ENCODE data around the gene CLSTN1.

- TF ChIP-seq CHCHD3 (CRISPR knock-in tag; IDR thresholded peaks at IDR 0.05) (no peak), BRCA1 (CRISPR knock-in tag; IDR thresholded peaks at IDR 0.05) (no peak), EZH2 (conservative IDR thresholded peaks at IDR 0.05; ENCODE audit: low read depth, low read length) (no peak), ZNF775 (CRISPR knock-in tag; IDR thresholded peaks at IDR 0.05; ENCODE audit: borderline replicate concordance) (no peak), TCF7L2 (IDR thresholded peaks at IDR 0.05; ENCODE audit: low read depth, low read length) (no peak), ZNF549 (CRISPR knock-in tag; IDR thresholded peaks at IDR 0.05) (no peak), CTCF (CRISPR knock-in tag; IDR thresholded peaks at IDR 0.05) (no peak), POLR2A (IDR thresholded peaks at IDR 0.05; ENCODE audit: insufficient read depth in 1 of 2, low read depth in 2 of 2, low read length in 2 of 2) (no peak), ZNF607 (CRISPR knock-in tag; IDR thresholded peaks at IDR 0.05; ENCODE audit: borderline replicate concordance) (no peak), ZNF432 (CRISPR knock-in tag; IDR thresholded peaks at IDR 0.05; ENCODE audit: borderline replicate concordance) (no peak), HNF4A (CRISPR knock-in tag; IDR thresholded peaks at IDR 0.05) (no peak), POLR2AphosphoS5 (IDR thresholded peaks at IDR 0.05; ENCODE audit: low read depth, low read length) (no peak)
These were observed 28.2 kb upstream of the CLSTN1 start for GRCh38 chr1:9852004-9852403.

Data from HepG2 (cell line).